HUES64 (cell line): Measurements from ENCODE around the gene CDR2.

Experiments
- H3K27ac ChIP-seq: 2 replicates; pipeline ENCODE4 v1.7.0; 2013; ENCODE audit warnings: low read depth, low read length, inconsistent platforms
- H3K27me3 ChIP-seq: 2 replicates; pipeline ENCODE4 v1.6.1; 2013; ENCODE audit warnings: mild to moderate bottlenecking, low read length; ENCODE audit not compliant: insufficient read depth
- H3K36me3 ChIP-seq: 2 replicates; pipeline ENCODE4 v1.6.1; 2013; ENCODE audit warnings: mild to moderate bottlenecking, low read length; ENCODE audit not compliant: insufficient read depth
- H3K4me1 ChIP-seq: 2 replicates; pipeline ENCODE4 v1.6.1; 2013; ENCODE audit warnings: mild to moderate bottlenecking, low read length, moderate library complexity; ENCODE audit not compliant: insufficient read depth
- H3K4me3 ChIP-seq: 2 replicates; pipeline ENCODE4 v1.5.1; 2013; ENCODE audit warnings: mild to moderate bottlenecking, low read length, moderate library complexity
- H3K9ac ChIP-seq: 2 replicates; pipeline ENCODE4 v1.6.1; 2013; ENCODE audit warnings: mild to moderate bottlenecking, low read depth, low read length
- H3K9me3 ChIP-seq: 2 replicates; pipeline ENCODE4 v1.6.1; 2013; ENCODE audit warnings: low read depth, low read length; ENCODE audit not compliant: insufficient read depth
- WGBS: fragments of 150-250, 120-280 bp; methylation state at CpG from one replicate; pipeline ENCODE4 v1.1.7; 2013; ENCODE audit warnings: missing lambda C conversion rate; 5-methylcytosine and 5-hydroxymethylcytosine counted together

Gene CDR2

DNA sequence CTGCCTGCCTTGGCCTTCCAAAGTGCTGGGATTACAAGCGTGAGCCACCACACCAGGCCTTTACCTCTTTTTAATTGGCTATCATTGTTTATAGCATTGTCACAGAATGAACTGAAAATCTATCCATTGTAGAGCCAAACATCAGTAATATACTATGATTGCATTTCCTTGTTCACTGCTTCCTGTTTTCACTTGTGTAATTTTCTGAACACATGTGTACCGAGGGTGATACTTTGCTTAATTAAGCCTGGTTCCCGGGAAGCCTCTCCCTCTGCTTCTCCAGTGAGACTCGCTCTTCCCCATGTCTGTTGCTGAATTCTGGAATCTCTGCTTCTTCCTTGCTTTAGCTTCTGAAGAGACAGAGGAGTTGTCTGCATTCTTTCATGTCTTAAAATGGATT is 44.1 kb downstream of the CDR2 start:
- Histone ChIP-seq H3K9me3 (no peaks in the 10 kb centered on the region), H3K4me1 (no peaks in the 10 kb centered on the region), H3K9ac (no peak overlapping the region), H3K36me3 (peaks cover 91% of the 10 kb centered on the region), H3K4me3 (no peak overlapping the region), H3K27ac (no peak overlapping the region), H3K27me3 (no peaks in the 10 kb centered on the region)
- WGBS = 91% methylated on average over 4 of the region's 4 CpGs

DNA sequence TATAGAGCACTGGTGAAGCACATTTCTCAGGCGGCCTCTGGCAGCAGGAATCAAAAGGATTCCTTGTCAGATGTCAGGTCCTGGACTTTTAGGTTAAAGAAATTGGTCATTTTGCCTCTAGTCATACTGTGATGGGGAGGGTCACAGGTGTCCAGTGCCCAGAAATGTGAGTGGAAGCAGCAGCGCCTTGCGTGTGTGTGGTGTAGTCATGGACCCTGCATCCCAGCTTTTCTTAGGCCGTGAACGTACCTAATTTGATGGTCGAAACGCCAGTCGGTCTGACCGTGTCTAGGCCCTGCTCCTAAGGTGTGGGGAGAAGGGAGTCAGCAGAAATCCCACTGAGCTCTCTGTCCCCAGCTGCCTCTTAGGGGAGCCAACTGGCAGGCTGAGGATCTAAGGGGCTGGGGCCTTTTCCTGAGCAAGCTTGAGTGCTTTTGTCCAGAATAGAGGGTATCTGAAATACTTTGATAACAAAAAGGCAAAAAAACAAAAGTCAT is 45.2 kb downstream of the CDR2 start:
- Histone ChIP-seq H3K4me1 (no peaks in the 10 kb centered on the region), H3K36me3 (peaks cover 91% of the 10 kb centered on the region), H3K27me3 (no peaks in the 10 kb centered on the region), H3K4me3 (no peak overlapping the region), H3K27ac (no peak overlapping the region), H3K9me3 (no peaks in the 10 kb centered on the region), H3K9ac (no peak overlapping the region)
- WGBS = 93% methylated on average over 9 of the region's 9 CpGs

DNA sequence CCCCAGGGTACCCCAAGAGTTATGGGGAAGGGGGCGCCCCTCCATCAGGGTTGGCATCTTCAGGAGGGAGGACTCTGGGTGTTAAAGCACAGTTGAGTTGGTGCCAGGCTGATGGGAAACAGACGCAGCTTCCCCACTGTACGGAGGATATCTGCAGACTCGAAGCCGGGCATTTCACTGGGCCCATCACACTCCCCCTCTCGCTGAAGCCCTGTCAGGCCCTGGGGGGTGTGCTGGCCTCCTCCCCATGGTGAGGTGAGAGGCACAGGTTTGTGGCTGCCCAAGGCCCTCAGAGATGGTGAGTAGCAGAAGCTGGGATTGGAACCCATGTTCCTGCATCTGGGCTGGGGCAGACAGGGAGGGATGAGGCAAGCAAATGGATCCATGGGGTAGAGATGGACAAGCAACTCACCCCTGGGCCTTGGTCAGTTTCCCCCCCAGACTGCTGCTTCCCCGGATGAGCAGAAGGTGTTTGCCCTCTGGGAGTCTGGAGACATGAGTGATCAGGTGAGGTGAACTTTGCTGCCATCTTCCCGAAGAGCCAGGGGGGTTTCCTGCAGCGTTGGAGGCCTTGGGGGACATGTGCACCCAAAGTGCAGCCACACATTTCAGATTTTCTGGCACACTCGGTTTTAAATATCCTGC is 46.2 kb downstream of the CDR2 start:
- no peaks in the 10 kb centered on the region for H3K4me1 ChIP-seq
- H3K27ac ChIP-seq = no peak overlapping the region
- H3K27me3 ChIP-seq = no peaks in the 10 kb centered on the region
- H3K36me3 ChIP-seq = peaks cover 87% of the 10 kb centered on the region
- H3K9me3 ChIP-seq = no peaks in the 10 kb centered on the region
- no peak overlapping the region for H3K4me3 ChIP-seq
- WGBS = 94% methylated on average over 10 of the region's 10 CpGs
- H3K9ac ChIP-seq = no peak overlapping the region

DNA sequence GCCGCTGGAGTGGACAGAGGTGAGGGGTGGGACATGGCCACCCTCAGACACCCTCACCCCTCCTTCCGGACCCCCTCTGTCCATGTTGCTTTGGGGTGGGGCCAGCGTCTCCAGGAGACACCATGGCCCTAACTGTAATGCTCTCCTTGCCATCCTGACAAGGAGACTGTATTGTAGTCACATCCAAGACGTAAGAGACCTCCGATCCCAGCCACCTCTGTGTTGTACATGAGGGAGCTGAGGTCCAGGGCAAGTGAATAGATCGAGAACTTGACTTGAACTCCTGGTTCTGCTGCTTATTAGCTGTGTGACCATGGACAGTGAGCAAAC is 47.0 kb downstream of the CDR2 start:
- Histone ChIP-seq H3K27me3 (no peaks in the 10 kb centered on the region), H3K4me3 (no peak overlapping the region), H3K27ac (no peak overlapping the region), H3K36me3 (peaks cover 91% of the 10 kb centered on the region), H3K9ac (no peak overlapping the region), H3K4me1 (no peaks in the 10 kb centered on the region), H3K9me3 (no peaks in the 10 kb centered on the region)
- WGBS = 95% methylated on average over 6 of the region's 6 CpGs

DNA sequence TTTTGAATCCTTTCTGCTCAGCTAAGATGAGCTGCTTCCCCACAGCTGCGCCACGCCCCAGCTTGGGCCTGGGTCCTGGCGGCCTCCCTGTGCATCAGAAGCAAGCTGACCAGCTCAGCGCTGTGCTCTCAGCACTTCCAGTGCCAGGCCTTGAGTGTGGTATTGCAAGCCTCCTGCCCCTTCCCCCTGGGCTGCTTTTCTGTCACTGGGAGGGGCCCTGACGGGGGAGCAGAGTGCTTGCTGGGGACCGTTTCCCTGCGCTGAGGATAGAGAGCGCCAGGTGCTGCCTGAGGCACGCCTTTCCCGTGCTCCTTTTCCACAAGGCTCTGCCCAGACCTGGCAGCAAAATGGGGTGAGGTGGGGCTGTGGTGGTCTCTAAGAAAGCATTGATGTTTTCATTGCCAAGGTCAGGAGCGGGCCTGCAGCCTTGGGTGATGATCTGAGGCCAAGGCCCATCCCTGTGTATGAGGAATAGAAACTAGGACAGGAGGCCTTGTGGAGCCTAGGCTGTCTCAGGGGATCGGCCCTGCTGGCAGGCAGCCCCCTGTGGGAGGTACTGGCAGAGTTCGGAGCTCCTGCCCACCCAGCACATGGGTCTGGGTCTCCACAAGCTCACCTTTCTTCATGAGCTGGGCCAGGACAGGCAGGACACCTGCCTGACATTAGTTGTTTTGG is 47.5 kb downstream of the CDR2 start:
- WGBS = 93% methylated on average over 13 of the region's 13 CpGs
- Histone ChIP-seq H3K9ac (no peak overlapping the region), H3K36me3 (peaks cover 91% of the 10 kb centered on the region), H3K9me3 (no peaks in the 10 kb centered on the region), H3K4me3 (no peak overlapping the region), H3K27ac (no peak overlapping the region), H3K4me1 (no peaks in the 10 kb centered on the region), H3K27me3 (no peaks in the 10 kb centered on the region)

DNA sequence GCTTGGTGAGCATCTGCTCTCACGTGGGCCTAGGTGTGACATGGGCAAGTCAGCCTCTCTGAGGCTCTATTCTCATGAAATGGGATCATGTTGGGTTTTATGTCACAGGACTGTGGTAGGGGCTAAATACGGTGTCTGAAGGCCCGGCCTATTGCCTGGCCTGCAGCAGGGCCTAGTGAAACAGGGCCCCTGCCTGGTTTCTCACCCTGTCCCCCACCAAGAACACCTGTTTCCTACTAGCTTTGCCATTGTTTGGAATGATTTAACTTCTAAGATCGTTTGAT is 48.1 kb downstream of the CDR2 start:
- 93% methylated on average over 4 of the region's 4 CpGs for WGBS
- Histone ChIP-seq H3K27me3 (no peaks in the 10 kb centered on the region), H3K36me3 (peaks cover 91% of the 10 kb centered on the region), H3K9me3 (no peaks in the 10 kb centered on the region), H3K4me3 (no peak overlapping the region), H3K4me1 (no peaks in the 10 kb centered on the region), H3K9ac (no peak overlapping the region), H3K27ac (no peak overlapping the region)

DNA sequence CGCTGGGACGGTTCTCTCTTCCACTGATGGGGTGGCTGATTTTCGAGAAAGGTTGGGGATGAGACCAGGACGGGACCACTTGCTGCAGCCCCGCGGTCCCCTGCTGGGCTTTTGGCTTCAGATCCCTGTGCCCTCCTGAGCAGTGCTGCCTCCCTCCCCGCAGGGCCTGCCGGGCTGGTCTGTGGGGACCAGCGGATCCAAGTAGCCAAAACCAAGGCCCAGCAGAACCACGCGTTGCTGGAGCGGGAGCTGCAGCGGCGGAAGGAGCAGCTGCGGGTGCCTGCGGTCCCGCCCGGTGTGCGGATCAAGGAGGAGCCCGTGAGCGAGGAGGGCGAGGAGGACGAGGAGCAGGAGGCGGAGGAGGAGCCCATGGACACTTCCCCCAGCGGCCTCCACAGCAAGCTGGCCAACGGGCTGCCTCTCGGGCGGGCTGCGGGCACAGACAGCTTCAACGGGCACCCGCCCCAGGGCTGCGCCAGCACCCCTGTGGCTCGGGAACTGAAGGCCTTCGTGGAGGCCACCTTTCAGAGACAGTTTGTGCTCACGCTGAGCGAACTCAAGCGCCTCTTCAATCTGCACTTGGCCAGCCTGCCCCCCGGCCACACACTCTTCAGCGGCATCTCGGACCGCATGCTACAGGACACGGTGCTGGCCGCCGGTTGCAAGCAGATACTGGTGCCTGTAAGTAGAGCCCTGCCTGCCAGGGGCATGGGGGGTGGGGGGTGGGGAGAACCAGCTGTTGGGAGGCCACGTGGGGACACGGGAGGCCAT is 48.6 kb downstream of the CDR2 start:
- Histone ChIP-seq H3K4me3 (no peak overlapping the region), H3K9ac (no peak overlapping the region), H3K9me3 (no peaks in the 10 kb centered on the region), H3K27ac (no peak overlapping the region), H3K4me1 (no peaks in the 10 kb centered on the region), H3K36me3 (peaks cover 91% of the 10 kb centered on the region), H3K27me3 (no peaks in the 10 kb centered on the region)
- WGBS = 95% methylated on average over 46 of the region's 46 CpGs

DNA sequence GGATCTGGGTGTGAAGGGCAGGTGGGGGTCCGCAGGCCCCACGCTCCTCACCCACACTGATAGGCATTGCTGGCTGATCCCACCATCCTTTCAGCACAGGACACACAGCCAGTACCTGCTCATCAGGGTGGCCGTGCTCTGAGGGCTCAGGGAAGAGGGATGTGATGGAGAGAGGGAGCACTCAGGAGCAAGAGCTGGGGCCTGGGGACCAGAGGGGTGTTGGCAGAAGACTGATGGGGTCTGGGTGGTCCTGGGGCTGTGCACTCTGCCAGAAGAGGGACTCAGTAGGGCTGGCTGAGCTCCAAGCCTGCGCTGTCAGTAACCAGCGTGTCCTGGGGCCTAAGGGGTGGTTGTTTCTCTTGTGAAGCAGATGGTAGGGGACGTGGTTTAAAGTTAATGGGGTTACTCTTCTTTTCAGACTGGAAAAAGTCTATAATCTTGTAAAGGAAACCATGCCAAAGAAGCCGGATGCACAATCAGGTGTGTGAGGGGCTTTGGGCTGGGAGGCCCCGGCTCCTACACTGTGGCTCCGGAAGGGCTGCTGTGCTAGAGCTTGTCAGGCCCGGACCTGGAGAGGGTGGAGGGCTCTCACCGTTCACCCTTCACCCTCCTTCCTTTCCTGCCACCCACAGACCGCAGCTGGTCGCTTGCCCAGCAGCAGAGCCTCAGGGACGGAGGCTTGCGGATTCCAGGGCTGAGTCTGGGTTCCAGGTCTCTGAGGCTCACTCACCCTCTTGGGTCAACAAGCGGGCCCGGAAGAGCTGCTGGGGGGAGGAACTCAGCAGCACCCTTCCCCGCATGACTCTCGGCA is 49.4 kb downstream of the CDR2 start:
- Histone ChIP-seq H3K4me3 (no peak overlapping the region), H3K36me3 (peaks cover 91% of the 10 kb centered on the region), H3K27me3 (no peaks in the 10 kb centered on the region), H3K4me1 (no peaks in the 10 kb centered on the region), H3K9me3 (no peaks in the 10 kb centered on the region), H3K9ac (no peak overlapping the region), H3K27ac (no peak overlapping the region)
- 96% methylated on average over 19 of the region's 19 CpGs for WGBS

DNA sequence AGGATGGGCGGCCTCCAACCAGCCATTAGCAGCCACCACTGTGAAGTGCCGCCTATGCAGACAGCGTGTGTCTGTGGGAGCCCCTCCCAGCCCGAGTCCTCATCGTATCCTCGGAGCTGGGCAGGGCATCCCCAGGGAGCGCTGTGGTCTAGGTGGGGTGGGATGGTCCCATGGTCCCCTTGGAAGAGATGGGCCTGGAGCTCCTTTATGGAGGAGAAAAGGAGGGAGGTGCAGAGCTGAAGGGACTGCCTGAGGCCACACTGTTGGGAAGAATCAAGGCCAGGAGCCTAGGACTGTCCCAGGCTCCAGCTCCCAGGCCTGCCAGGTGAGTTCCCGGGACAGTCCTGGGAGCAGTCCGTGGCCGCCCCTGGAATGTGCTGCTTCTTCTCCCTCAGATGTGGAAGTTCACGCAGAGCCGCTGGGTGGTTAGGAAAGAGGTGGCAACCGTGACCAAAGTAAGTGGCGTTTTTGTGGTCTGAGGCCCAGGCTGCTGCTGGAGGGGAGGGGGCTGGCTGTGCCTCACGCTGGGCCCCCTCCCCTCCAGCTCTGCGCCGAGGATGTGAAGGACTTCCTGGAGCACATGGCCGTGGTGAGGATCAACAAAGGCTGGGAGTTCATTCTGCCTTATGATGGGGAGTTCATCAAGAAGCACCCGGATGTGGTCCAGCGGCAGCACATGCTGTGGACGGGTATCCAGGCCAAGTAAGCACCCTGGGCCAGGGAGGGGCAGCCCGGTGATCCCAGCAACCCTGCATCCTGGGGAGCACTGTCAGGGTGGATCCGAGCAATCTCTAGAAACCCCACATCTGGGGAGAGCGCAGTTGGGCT is 50.2 kb downstream of the CDR2 start:
- no peaks in the 10 kb centered on the region for H3K27me3 ChIP-seq

DNA sequence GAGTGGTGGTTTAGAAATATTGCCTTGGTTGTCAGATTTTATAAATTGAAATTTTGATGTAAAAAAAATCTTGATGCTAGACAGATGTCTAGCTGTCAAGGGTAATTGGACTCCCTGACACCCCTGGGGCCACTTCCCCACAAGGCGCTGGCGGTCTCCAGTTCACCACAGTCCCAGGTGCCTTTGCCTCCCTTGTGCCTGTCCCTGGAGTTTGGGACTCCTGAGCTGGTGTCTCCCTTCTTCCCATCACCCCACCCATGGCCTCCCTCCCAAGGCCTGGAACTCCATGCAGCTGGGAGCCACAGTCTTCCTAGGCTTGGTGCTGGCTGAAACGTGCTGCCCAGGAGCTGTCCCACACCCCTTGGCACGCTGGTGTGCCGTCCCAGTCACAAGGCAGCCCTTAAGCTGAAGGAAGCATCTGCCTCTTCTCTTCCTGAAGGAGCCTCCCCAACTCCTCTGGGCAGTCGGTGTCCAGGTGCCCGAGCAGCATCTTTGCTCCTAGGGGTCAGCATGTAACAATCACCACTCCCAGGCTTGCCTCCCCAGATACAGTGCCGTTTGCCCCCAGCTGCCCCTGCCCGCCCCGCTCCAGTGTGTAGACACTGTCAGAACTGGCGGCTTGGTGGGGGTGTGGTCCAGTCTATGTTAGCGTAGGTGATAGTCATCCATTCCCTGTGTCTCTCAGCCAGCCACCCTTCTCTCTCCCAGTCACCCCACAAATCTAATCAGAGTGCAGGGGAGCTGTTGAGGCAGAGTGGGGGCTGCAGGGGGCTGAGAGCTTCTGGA is 51.1 kb downstream of the CDR2 start:
- 95% methylated on average over 12 of the region's 12 CpGs for WGBS
- Histone ChIP-seq H3K27ac (no peak overlapping the region), H3K36me3 (peaks cover 91% of the 10 kb centered on the region), H3K9ac (no peak overlapping the region), H3K4me3 (no peak overlapping the region), H3K9me3 (no peaks in the 10 kb centered on the region), H3K27me3 (no peaks in the 10 kb centered on the region), H3K4me1 (no peaks in the 10 kb centered on the region)

More for the DNA sequence above, 50.2 kb downstream of the CDR2 start:
- Histone ChIP-seq H3K27ac (no peak overlapping the region), H3K4me3 (no peak overlapping the region), H3K9ac (no peak overlapping the region), H3K4me1 (no peaks in the 10 kb centered on the region), H3K36me3 (peaks cover 92% of the 10 kb centered on the region), H3K9me3 (no peaks in the 10 kb centered on the region)
- 94% methylated on average over 24 of the region's 24 CpGs for WGBS
